ENCODE measurements around the gene CENPK.
"Not testable (repeated sequence)": the region's sequence is repeated elsewhere in the genome, so short reads cannot be mapped to it uniquely, and the experiment has no call there.

Gene CENPK, protein sequence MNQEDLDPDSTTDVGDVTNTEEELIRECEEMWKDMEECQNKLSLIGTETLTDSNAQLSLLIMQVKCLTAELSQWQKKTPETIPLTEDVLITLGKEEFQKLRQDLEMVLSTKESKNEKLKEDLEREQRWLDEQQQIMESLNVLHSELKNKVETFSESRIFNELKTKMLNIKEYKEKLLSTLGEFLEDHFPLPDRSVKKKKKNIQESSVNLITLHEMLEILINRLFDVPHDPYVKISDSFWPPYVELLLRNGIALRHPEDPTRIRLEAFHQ

GRCh38 chr5:65562731-65563701 lies at the start of gene CENPK, which contains the start of gene PPWD1:
Gene CENPK (minus strand): TSS chr5:65563168. CDS start chr5:65554907, 8,261 bp downstream.
Gene PPWD1 (plus strand): TSS chr5:65563296. CDS start chr5:65563311, 15 bp downstream.
- no peaks in the 10 kb centered on the region for H3K27me3 Mint-ChIP-seq (ENCODE audit: low read depth)
- H3K4me1 Mint-ChIP-seq, result peaks cover 33% of the 10 kb centered on the region
- peak within 1 kb of the TSS; percentile 95 to 96 (median 95) for H3K4me3 Mint-ChIP-seq
- peak within 1 kb of the TSS; percentile 90 to 97 (median 96) for H3K27ac Mint-ChIP-seq
- no peak for TF ChIP-seq CTCF (IDR thresholded peaks at IDR 0.05; ENCODE audit: unreplicated experiment in 3 of 3)
- peaks cover 4% of the 10 kb centered on the region for H3K36me3 Mint-ChIP-seq (ENCODE audit: low read depth)
- no peaks in the 10 kb centered on the region for H3K9me3 Mint-ChIP-seq

GRCh38 chr5:65612298-65612907 lies 49.4 kb upstream of the CENPK start:
- no peaks in the 10 kb centered on the region for H3K27me3 Mint-ChIP-seq (ENCODE audit: low read depth)
- peaks cover 67% of the 10 kb centered on the region for H3K36me3 Mint-ChIP-seq (ENCODE audit: low read depth)
- peak overlapping the region; percentile 30 to 94 (median 46) for H3K27ac Mint-ChIP-seq
- H3K4me3 Mint-ChIP-seq, result no peak overlapping the region
- no peak for TF ChIP-seq CTCF (IDR thresholded peaks at IDR 0.05; ENCODE audit: unreplicated experiment in 3 of 3)
- no peaks in the 10 kb centered on the region for H3K9me3 Mint-ChIP-seq
- no peaks in the 10 kb centered on the region for H3K4me1 Mint-ChIP-seq

GRCh38 chr5:65611524-65611923 lies 48.6 kb upstream of the CENPK start:
- TF ChIP-seq CTCF (IDR thresholded peaks at IDR 0.05; ENCODE audit: unreplicated experiment in 3 of 3), result no peak
- no peaks in the 10 kb centered on the region for H3K9me3 Mint-ChIP-seq
- no peaks in the 10 kb centered on the region for H3K27me3 Mint-ChIP-seq (ENCODE audit: low read depth)
- no peak overlapping the region for H3K4me3 Mint-ChIP-seq
- H3K4me1 Mint-ChIP-seq, result no peaks in the 10 kb centered on the region
- peak overlapping the region; percentile 30 to 94 (median 46) for H3K27ac Mint-ChIP-seq
- H3K36me3 Mint-ChIP-seq (ENCODE audit: low read depth), result peaks cover 69% of the 10 kb centered on the region

- H3K27me3 Mint-ChIP-seq (ENCODE audit: low read depth); H3K27ac Mint-ChIP-seq; H3K4me1 Mint-ChIP-seq; H3K4me3 Mint-ChIP-seq: not testable (repeated sequence)
- H3K36me3 Mint-ChIP-seq (ENCODE audit: low read depth), result peaks cover 96% of the 10 kb centered on the region
- peaks cover 29% of the 10 kb centered on the region for H3K9me3 Mint-ChIP-seq
Measured at GRCh38 chr5:65601761-65602160, 38.8 kb upstream of the CENPK start.

DNA sequence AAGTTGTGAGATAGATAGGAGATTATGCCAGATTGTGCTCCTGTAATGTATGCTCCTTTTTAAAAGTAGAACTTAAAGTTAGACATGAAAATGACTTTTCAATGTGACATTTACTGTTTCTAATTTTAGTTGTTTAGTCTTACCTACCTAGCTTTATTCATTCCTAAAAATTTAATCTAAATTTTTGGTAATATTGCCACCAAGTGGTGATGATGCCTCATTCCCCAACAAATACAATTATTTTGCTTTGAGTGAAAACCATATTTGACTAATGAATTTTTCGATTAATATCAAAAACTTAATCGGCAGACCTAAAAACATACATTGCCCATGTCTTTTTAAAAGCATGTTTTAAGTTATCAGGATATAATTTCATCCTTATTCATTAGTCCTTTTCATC lies 25.7 kb upstream of the CENPK start:
- H3K9me3 Mint-ChIP-seq, result no peaks in the 10 kb centered on the region
- H3K27me3 Mint-ChIP-seq (ENCODE audit: low read depth), result no peaks in the 10 kb centered on the region
- peaks cover 46% of the 10 kb centered on the region for H3K36me3 Mint-ChIP-seq (ENCODE audit: low read depth)
- TF ChIP-seq CTCF (IDR thresholded peaks at IDR 0.05; ENCODE audit: unreplicated experiment in 3 of 3), result no peak
- H3K4me1 Mint-ChIP-seq, result no peaks in the 10 kb centered on the region
- H3K4me3 Mint-ChIP-seq, result no peak overlapping the region
- H3K27ac Mint-ChIP-seq, result no peak overlapping the region

DNA sequence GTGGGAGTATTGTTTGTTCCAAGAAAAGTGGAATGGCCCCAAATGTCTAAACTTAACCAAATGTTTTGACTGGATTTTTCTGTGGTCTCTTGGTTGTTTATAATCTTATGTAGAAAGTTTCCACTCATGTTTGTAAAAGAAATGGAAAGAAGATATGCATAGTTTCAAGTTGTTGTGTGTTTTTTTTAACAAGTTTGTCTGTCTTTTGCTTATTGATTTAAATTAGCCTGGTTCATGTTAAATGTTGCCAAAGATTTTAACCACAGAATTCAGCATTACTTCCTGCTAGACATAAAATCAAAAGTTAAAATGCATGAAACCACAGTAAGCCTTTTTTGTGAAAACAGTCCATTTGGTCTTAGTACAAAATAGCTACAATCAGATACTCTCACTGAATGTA lies 14.2 kb upstream of the CENPK start:
- Mint-ChIP-seq H3K4me3 (no peak overlapping the region), H3K27ac (no peak overlapping the region), H3K27me3 (ENCODE audit: low read depth) (no peaks in the 10 kb centered on the region), H3K9me3 (no peaks in the 10 kb centered on the region), H3K36me3 (ENCODE audit: low read depth) (peaks cover 48% of the 10 kb centered on the region), H3K4me1 (no peaks in the 10 kb centered on the region)
- TF ChIP-seq CTCF (IDR thresholded peaks at IDR 0.05; ENCODE audit: unreplicated experiment in 3 of 3), result no peak

Measured in nephron (organoid).